WI38 (cell line): ENCODE measurements around the gene TMEM14A.
A peak's percentile ranks its signal among the peaks of the same experiment; 100 is the strongest.

Source experiments
- H3K4me3 ChIP-seq: 2 replicates; pipeline ENCODE4 v1.5.1; 2011; ENCODE audit warnings: low read depth, mild to moderate bottlenecking, control low read depth, low read length
- TF ChIP-seq, protein P1 (sequence below): IDR thresholded peaks from 2 replicates; pipeline ENCODE4 v1.5.1; 2012; ENCODE audit warnings: low read depth, mild to moderate bottlenecking, control low read depth, low read length

TMEM14A gene

GRCh38 chr6:52664186-52664990 is 6.5 kb upstream of the TMEM14A start:
- TF ChIP-seq, protein P1, sequence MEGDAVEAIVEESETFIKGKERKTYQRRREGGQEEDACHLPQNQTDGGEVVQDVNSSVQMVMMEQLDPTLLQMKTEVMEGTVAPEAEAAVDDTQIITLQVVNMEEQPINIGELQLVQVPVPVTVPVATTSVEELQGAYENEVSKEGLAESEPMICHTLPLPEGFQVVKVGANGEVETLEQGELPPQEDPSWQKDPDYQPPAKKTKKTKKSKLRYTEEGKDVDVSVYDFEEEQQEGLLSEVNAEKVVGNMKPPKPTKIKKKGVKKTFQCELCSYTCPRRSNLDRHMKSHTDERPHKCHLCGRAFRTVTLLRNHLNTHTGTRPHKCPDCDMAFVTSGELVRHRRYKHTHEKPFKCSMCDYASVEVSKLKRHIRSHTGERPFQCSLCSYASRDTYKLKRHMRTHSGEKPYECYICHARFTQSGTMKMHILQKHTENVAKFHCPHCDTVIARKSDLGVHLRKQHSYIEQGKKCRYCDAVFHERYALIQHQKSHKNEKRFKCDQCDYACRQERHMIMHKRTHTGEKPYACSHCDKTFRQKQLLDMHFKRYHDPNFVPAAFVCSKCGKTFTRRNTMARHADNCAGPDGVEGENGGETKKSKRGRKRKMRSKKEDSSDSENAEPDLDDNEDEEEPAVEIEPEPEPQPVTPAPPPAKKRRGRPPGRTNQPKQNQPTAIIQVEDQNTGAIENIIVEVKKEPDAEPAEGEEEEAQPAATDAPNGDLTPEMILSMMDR, result no peak
- H3K4me3 ChIP-seq, result peak overlapping the region; percentile 68

- TF ChIP-seq, protein P1, result no peak
- H3K4me3 ChIP-seq, result peak overlapping the region; percentile 68
These were observed 5.8 kb upstream of the TMEM14A start for GRCh38 chr6:52664991-52665686.

GRCh38 chr6:52666071-52666470 is 4.8 kb upstream of the TMEM14A start:
- H3K4me3 ChIP-seq, result no peak overlapping the region
- TF ChIP-seq, protein P1, result no peak

GRCh38 chr6:52666523-52666922 is 4.4 kb upstream of the TMEM14A start:
- TF ChIP-seq, protein P1, result no peak
- H3K4me3 ChIP-seq, result no peak overlapping the region

- TF ChIP-seq, protein P1, result no peak
- no peak overlapping the region for H3K4me3 ChIP-seq
These were observed 3.3 kb upstream of the TMEM14A start for GRCh38 chr6:52667572-52667971.

- TF ChIP-seq, protein P1, result no peak
These were observed 763 bp downstream of the TMEM14A start for GRCh38 chr6:52671676-52672075.

More at GRCh38 chr6:52671676-52672075, 763 bp downstream of the TMEM14A start:
- H3K4me3 ChIP-seq, result peak overlapping the region; percentile 83
